Pulmonary artery endothelial cell (primary cell): ENCODE results near the gene TRMT61A. TPM values are rescaled to one million over a fixed set of nuclear protein-coding genes. Genes with fewer than 3 reads are reported as not detected.

Experiments used
- DNase-seq: peaks from one replicate; pipeline ENCODE4 v3.0.0-alpha.2; 2011; ENCODE audit warnings: low read depth, low spot score
- total RNA-seq: library from RNA; depleted of rRNA; stranded (reverse); fragments of >200 nt; gene quantifications from 2 replicates; pipeline ENCODE4 v1.2.3, GENCODE V29; 2014

The TRMT61A gene
- total RNA-seq, 1 donor from 2014 or later = 7.9 TPM

- no peak for DNase-seq
Observed at GRCh38 chr14:103534576-103535061, 5.6 kb downstream of the TRMT61A start.

- DNase-seq = no peak
Observed at GRCh38 chr14:103535081-103535890, 6.3 kb downstream of the TRMT61A start.

GRCh38 chr14:103535891-103536565 is 7.0 kb downstream of the TRMT61A start:
- DNase-seq = no peak

GRCh38 chr14:103536693-103537092 is 7.7 kb downstream of the TRMT61A start:
- DNase-seq = no peak

- DNase-seq = no peak
Observed at GRCh38 chr14:103537175-103537990, 8.4 kb downstream of the TRMT61A start.

- DNase-seq = no peak
Observed at GRCh38 chr14:103538291-103539055, 9.5 kb downstream of the TRMT61A start.

- no peak for DNase-seq
Observed at GRCh38 chr14:103539056-103539825, 10.2 kb downstream of the TRMT61A start.

- no peak for DNase-seq
Observed at GRCh38 chr14:103540821-103541708, 12.1 kb downstream of the TRMT61A start.

- DNase-seq = no peak
Observed at GRCh38 chr14:103541709-103542604, 13.0 kb downstream of the TRMT61A start.

- DNase-seq = no peak
Observed at GRCh38 chr14:103542605-103543088, 13.7 kb downstream of the TRMT61A start.

GRCh38 chr14:103543140-103543539 is 14.1 kb downstream of the TRMT61A start:
- DNase-seq = no peak

- no peak for DNase-seq
Observed at GRCh38 chr14:103543721-103544387, 14.9 kb downstream of the TRMT61A start.

- DNase-seq = no peak
Observed at GRCh38 chr14:103544388-103545218, 15.6 kb downstream of the TRMT61A start.

GRCh38 chr14:103545219-103545914 is 16.4 kb downstream of the TRMT61A start:
- DNase-seq = no peak

GRCh38 chr14:103545915-103546651 is 17.1 kb downstream of the TRMT61A start:
- no peak for DNase-seq
